GM12892 (cell line): ENCODE data around the gene FSIP1.

Experiments
- POLR2A ChIP-seq: IDR thresholded peaks from 2 replicates; pipeline ENCODE4 v1.6.1; 2011; ENCODE audit warnings: low read depth, low read length, control low read depth
- POLR2AphosphoS5 ChIP-seq: IDR thresholded peaks from 2 replicates; pipeline ENCODE4 v1.6.1; 2011; ENCODE audit warnings: low read depth, low read length, control low read depth
- TAF1 ChIP-seq: IDR thresholded peaks from 2 replicates; pipeline ENCODE4 v1.6.1; 2011; ENCODE audit warnings: low read depth, mild to moderate bottlenecking, control low read depth, low read length, borderline replicate concordance

GRCh38 chr15:39701988-39702387, 80.7 kb downstream of the FSIP1 start:
- TF ChIP-seq POLR2A = no peak
- no peak for TF ChIP-seq POLR2AphosphoS5
- TF ChIP-seq TAF1 = no peak
